PC-3 (cell line): Measurements from ENCODE around the gene RPS15. TPM values are rescaled to one million over a fixed set of nuclear protein-coding genes. Genes with fewer than 3 reads are reported as not detected.
A peak's percentile ranks its signal among the peaks of the same experiment; 100 is the strongest.

Experiments
- ATAC-seq: fragments of 200-7000 bp; cut with Tn5 transposase; 2 replicates; pipeline ENCODE4 v1.9.1; 2020; ENCODE audit warnings: mild to moderate bottlenecking, moderate library complexity
- BruUV-seq: library from RNA; stranded (reverse); fragments of 400-500 nt; replicated peaks from 2 replicates; lab custom pipeline; 2021; lab: Mats Ljungman, UMichigan
- CTCF ChIA-PET: fragments of 300-600 bp; sonication (Branson Sonifier 250); formaldehyde crosslinking; loops from one replicate; lab custom pipeline; 2022; ENCODE audit warnings: antibody characterized with exemption; lab: Charles Lee
- POLR2A ChIA-PET: fragments of 300-600 bp; sonication (Branson Sonifier 250); formaldehyde crosslinking; loops from one replicate; lab custom pipeline; 2022; ENCODE audit warnings: antibody characterized with exemption; ENCODE audit not compliant: unreplicated experiment; lab: Charles Lee
- DNase-seq: peaks from one replicate; pipeline ENCODE4 v3.0.0-alpha.2; 2015
- H2AFZ ChIP-seq: fragments of 300-600 bp; sonication (generic); 2 replicates; pipeline ENCODE4 v1.6.0; 2016; ENCODE audit warnings: antibody characterized with exemption, low read length
- H3F3A ChIP-seq: fragments of 300-600 bp; sonication (generic); one replicate; pipeline ENCODE4 v1.6.0; 2017; ENCODE audit warnings: antibody characterized with exemption, low read length, control low read depth, mild to moderate bottlenecking; ENCODE audit not compliant: unreplicated experiment
- H3K27ac ChIP-seq: fragments of 300-600 bp; sonication (generic); 2 replicates; pipeline ENCODE4 v1.5.1; 2016; ENCODE audit warnings: mild to moderate bottlenecking, low read length
- H3K27me3 ChIP-seq: fragments of 300-600 bp; sonication (generic); 2 replicates; pipeline ENCODE4 v1.6.1; 2016; ENCODE audit warnings: low read length, mixed read lengths
- H3K36me3 ChIP-seq: fragments of 300-600 bp; sonication (generic); 2 replicates; pipeline ENCODE4 v1.6.1; 2016; ENCODE audit warnings: low read depth, mixed run types, low read length, mixed read lengths
- H3K4me1 ChIP-seq: fragments of 300-600 bp; sonication (generic); 2 replicates; pipeline ENCODE4 v1.5.1; 2016; ENCODE audit warnings: low read length; ENCODE audit not compliant: insufficient read depth
- H3K4me2 ChIP-seq: fragments of 300-600 bp; sonication (generic); 2 replicates; pipeline ENCODE4 v1.6.0; 2016; ENCODE audit warnings: low read length
- H3K4me3 ChIP-seq: fragments of 300-600 bp; sonication (generic); 2 replicates; pipeline ENCODE4 v1.5.1; 2016; ENCODE audit warnings: mild to moderate bottlenecking, low read length, mixed read lengths
- H3K79me2 ChIP-seq: fragments of 300-600 bp; sonication (generic); 2 replicates; pipeline ENCODE4 v1.6.1; 2017; ENCODE audit warnings: low read length, mixed read lengths
- H3K9ac ChIP-seq: fragments of 300-600 bp; sonication (generic); 2 replicates; pipeline ENCODE4 v1.6.0; 2016; ENCODE audit warnings: mild to moderate bottlenecking, low read length
- H3K9me2 ChIP-seq: fragments of 300-600 bp; sonication (generic); replicated peaks from 2 replicates; pipeline ENCODE4 v1.6.1; 2016; ENCODE audit warnings: mixed run types, low read length, mixed read lengths
- H3K9me3 ChIP-seq: fragments of 300-600 bp; sonication (generic); 2 replicates; pipeline ENCODE4 v1.6.1; 2016; ENCODE audit warnings: low read length, mixed read lengths
- H4K20me1 ChIP-seq: fragments of 300-600 bp; sonication (generic); 2 replicates; pipeline ENCODE4 v1.6.1; 2016; ENCODE audit warnings: low read length, mixed read lengths
- CTCF ChIP-seq: fragments of 300-600 bp; sonication (generic); conservative IDR thresholded peaks from 2 replicates; pipeline ENCODE4 v1.5.1; 2017; ENCODE audit warnings: antibody characterized with exemption, low read depth, mild to moderate bottlenecking, low read length
- EZH2 ChIP-seq: fragments of 300-600 bp; sonication (generic); IDR thresholded peaks from one replicate; pipeline ENCODE4 v1.6.1; 2017; ENCODE audit warnings: antibody characterized with exemption, mild to moderate bottlenecking, low read length; ENCODE audit not compliant: unreplicated experiment
- EZH2phosphoT487 ChIP-seq: fragments of 300-600 bp; sonication (generic); IDR thresholded peaks from 2 replicates; pipeline ENCODE4 v1.6.1; 2018; ENCODE audit warnings: mild to moderate bottlenecking, antibody characterized with exemption, low read length, borderline replicate concordance
- intact Hi-C: fragments of 100-400 bp; cut with micrococcal nuclease; formaldehyde crosslinking; loops from 2 replicates; pipeline ENCODE4 v1.9.0; 2023
- total RNA-seq: library from RNA; depleted of rRNA; stranded (reverse); fragments of >200 nt; gene quantifications from 2 replicates; pipeline ENCODE4 v1.2.3, GENCODE V29; 2014

Gene RPS15
- total RNA-seq, 1 experiment from 2014 or later: 1,797 TPM

- intact Hi-C loops: no loop called here
These were observed 19.0 kb downstream of the RPS15 start for GRCh38 chr19:1457031-1457739.

DNA sequence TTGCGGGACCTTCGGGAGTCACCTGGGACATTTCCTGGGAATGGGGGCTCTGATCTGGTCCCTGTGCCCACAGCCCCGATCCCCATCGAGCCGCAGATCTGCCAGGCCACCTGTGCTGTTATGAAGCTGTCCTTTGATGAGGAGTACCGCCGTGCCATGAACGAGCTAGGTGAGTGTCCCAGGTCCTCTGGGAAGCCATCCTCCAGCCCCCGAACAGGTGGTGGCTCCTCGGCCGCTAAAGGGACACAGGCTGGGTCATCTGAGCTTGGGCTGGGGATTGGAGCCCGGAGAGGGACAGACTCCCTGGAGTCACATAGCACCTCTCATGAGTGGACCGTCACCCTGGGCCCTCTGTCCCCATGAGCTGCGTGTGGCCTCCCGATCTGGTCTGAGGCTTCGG lies 19.7 kb downstream of the RPS15 start:
- Histone ChIP-seq H3K36me3 (no peaks in the 10 kb centered on the region), H3K4me1 (peaks cover 10% of the 10 kb centered on the region; the same call in 1 of the 2 replicates), H3K79me2 (no peaks in the 10 kb centered on the region), H3K4me2 (no peak overlapping the region), H2AFZ (no peak overlapping the region), H3K9me3 (no peaks in the 10 kb centered on the region), H3K27me3 (no peaks in the 10 kb centered on the region), H3F3A (no peaks in the 10 kb centered on the region), H3K9me2 (no peaks in the 10 kb centered on the region), H3K9ac (no peak overlapping the region), H3K27ac (no peak overlapping the region), H3K4me3 (no peak overlapping the region), H4K20me1 (no peaks in the 10 kb centered on the region)
- TF ChIP-seq EZH2phosphoT487: no peak
- no peak for TF ChIP-seq EZH2
- TF ChIP-seq CTCF: no peak
- BruUV-seq: no TSS peak
- intact Hi-C loops: no loop called here
- DNase-seq: no peak
- ChIA-PET POLR2A (no interaction called here), CTCF (interaction anchor here (0.6 kb wide), 1 partner anchor 59 kb away, joined by 3 read pairs; no protein-coding TSS in a partner anchor)
- no peak for ATAC-seq

More at GRCh38 chr19:1457031-1457739, 19.0 kb downstream of the RPS15 start:
- Histone ChIP-seq H3K36me3 (no peaks in the 10 kb centered on the region), H3K9ac (no peak overlapping the region), H3K4me2 (no peak overlapping the region), H4K20me1 (no peaks in the 10 kb centered on the region), H3K27ac (no peak overlapping the region), H3K79me2 (no peaks in the 10 kb centered on the region), H3K9me3 (no peaks in the 10 kb centered on the region), H2AFZ (no peak overlapping the region), H3K9me2 (no peaks in the 10 kb centered on the region), H3K4me1 (peaks cover 10% of the 10 kb centered on the region; the same call in 1 of the 2 replicates), H3K27me3 (peaks cover 5% of the 10 kb centered on the region), H3K4me3 (no peak overlapping the region), H3F3A (no peaks in the 10 kb centered on the region)
- ChIA-PET CTCF (interaction anchor here (0.9 kb wide), 1 partner anchor 89 kb away, joined by 4 read pairs; no protein-coding TSS in a partner anchor), POLR2A (no interaction called here)
- DNase-seq: no peak
- TF ChIP-seq EZH2 (no peak), EZH2phosphoT487 (no peak), CTCF (no peak)
- no peak for ATAC-seq
- BruUV-seq: no TSS peak

- CTCF ChIA-PET: no interaction called here
These were observed 21.3 kb downstream of the RPS15 start for GRCh38 chr19:1459479-1459878.

More at GRCh38 chr19:1459479-1459878, 21.3 kb downstream of the RPS15 start:
- H3K4me3 ChIP-seq: no peak overlapping the region
- no peak overlapping the region for H3K4me2 ChIP-seq
- H3K9me3 ChIP-seq: no peaks in the 10 kb centered on the region
- POLR2A ChIA-PET: no interaction called here
- H3K27ac ChIP-seq: no peak overlapping the region
- TSS peak; percentile 7 for BruUV-seq
- TF ChIP-seq EZH2 (no peak), CTCF (no peak), EZH2phosphoT487 (no peak)
- DNase-seq (no peak), ATAC-seq (no peak)
- intact Hi-C loops: no loop called here
- H3K9me2 ChIP-seq: no peaks in the 10 kb centered on the region
- peaks cover 6% of the 10 kb centered on the region; the same call in 1 of the 2 replicates for H3K4me1 ChIP-seq
- H3F3A ChIP-seq: no peaks in the 10 kb centered on the region
- no peaks in the 10 kb centered on the region for H3K27me3 ChIP-seq
- H3K79me2 ChIP-seq: no peaks in the 10 kb centered on the region
- no peak overlapping the region for H3K9ac ChIP-seq
- H2AFZ ChIP-seq: no peak overlapping the region
- no peaks in the 10 kb centered on the region for H3K36me3 ChIP-seq
- H4K20me1 ChIP-seq: no peaks in the 10 kb centered on the region
